NCI-H1048 (cell line): ENCODE data around the gene ELF1.
"Not testable (repeated sequence)": the region's sequence is repeated elsewhere in the genome, so short reads cannot be mapped to it uniquely, and the experiment has no call there.

Source experiments
- DNase-seq: peaks from one replicate; lab custom pipeline; 2025; lab: John Stamatoyannopoulos, UW

Gene ELF1

DNA sequence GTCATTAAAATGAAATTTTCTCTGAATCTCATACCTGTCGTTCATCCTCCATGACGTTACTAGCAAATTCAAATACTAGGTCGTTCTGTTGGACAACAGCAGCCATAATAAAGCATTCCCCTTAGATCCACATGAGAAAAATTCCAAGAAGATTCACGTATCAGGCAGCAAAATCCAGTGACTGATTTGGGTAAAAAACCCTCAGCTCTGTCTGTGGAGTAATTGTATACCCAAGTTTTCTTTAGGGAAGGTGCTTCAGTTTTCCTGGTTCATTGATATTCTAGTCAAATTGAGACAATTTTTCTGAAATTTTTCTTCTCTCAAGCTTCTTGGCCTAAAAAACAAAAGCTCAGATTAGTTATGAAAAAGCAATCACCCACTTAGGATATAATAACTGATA is 37.2 kb downstream of the ELF1 start:
- no peak for DNase-seq

GRCh38 chr13:40981361-40981760 is 37.8 kb downstream of the ELF1 start:
- DNase-seq, result no peak

DNA sequence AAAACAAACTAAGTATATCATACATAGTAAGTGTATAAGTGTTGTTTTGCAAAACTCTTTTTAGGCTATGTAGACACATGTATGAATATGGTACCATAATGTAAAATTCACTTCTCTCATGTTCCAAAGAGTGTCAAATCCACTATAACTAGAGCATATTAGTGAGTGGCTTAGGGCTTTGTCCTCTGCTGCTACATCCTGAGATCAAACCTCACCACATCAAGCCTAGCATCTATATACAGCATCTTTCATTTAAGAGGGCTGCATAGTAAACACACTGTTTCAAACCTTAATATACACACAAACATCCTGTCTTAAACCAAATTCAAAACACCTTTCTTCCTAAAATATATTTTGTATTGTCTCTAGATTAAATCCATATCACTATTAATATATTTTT is 38.7 kb downstream of the ELF1 start:
- DNase-seq, result no peak

GRCh38 chr13:40979232-40979631 is 39.9 kb downstream of the ELF1 start:
- DNase-seq, result no peak

DNA sequence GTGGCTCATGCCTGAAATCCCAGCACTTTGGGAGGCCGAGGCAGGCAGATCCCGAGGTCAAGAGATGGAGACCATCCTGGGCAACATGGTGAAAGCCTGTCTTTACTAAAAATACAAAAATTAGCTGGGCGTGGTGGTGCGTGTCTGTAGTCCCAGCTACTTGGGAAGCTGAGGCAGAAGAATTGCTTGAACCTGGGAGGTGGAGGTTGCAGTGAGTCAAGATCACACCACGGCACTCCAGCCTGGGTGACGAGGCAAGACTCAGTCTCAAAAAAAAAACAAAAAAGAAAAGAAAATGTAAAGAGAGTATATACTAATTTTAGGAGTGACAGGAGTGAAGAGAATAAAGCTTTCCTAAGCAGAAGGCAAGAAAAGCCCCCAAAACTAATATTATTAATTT is 41.0 kb downstream of the ELF1 start:
- not testable (repeated sequence) for DNase-seq

GRCh38 chr13:40975441-40975840 is 43.7 kb downstream of the ELF1 start:
- DNase-seq, result no peak

- DNase-seq, result no peak
Observed at GRCh38 chr13:40974460-40975407, 44.4 kb downstream of the ELF1 start.

GRCh38 chr13:40973409-40973808 is 45.7 kb downstream of the ELF1 start:
- DNase-seq, result no peak

- DNase-seq, result no peak
Observed at GRCh38 chr13:40971321-40971720, 47.8 kb downstream of the ELF1 start.

DNA sequence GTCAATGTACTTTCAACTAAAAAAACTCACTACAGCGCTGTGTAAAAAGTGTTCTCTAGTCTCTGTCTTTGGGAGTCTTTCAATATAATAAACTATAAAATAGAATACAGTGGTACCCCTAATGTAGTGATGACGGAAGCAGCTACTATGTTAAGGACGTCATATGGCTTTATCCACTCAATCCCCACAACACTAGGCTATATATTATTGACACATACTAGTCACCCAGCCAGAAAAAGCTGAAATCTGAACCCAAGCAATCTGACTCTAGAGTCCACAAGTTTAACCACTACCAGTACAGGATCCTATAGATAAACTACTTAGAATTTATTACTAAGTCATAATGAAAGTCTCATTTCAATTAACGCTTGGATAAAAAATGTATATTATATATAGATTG is 48.3 kb downstream of the ELF1 start:
- DNase-seq, result no peak

DNA sequence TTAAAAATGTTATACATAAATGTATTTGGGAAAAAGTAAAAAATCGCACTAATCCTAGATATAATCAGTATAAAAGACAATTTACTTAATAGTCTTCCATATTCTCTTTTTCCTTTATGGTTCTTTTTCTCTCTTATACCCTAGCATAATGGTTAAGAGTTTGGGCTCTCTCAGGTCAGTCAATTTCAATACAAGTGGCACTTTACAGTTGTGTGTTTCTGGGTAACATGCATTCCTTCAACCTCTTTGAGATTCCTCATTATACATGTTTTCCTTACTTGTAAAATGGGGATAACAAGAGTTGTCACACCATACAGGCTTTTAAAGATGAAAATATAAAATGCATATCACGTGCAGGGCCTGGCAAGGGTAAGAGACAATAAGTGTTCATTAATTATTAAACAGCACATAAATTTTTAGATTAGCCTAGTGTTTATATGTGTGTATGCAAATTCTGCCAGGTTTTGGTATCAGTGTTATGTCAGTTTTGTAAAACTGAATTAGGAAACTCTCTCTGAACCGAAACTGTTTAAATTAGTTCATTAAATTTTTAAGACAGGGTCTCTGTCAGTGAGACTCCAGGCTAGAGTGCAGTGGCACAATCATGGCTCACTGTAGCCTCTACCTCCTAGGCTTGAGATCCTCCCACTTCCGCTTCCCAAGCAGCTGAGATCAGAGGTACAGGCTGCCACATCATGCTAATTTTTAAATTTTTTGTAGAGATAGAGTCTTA is 49.8 kb downstream of the ELF1 start:
- no peak for DNase-seq

DNA sequence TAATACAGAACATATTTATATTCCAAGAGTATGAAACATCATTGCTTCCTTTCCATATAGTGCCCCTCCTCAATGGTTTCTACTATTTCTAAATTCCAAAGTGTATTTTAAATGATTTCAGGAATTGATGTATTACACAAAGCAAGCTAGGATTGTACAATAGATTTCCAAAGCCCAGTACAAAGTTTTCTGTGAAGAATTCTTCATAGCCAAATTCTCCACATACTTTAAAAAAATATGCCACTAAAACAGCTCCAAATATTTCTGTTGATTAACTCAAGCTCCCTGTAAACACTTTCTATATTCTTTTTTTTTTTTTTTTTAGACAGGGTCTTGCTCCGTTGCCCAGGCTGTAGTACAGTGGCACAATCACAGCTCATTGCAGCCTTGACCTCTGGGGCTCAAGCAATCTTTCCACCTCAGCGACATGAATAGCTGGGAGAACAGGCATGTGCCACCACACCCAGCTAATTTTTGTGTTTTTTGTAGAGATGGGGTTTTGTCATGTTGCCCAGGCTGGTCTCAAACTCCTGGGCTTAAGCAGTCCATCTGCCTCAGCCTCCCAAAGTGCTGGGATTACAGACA is 50.6 kb downstream of the ELF1 start:
- no peak for DNase-seq

DNA sequence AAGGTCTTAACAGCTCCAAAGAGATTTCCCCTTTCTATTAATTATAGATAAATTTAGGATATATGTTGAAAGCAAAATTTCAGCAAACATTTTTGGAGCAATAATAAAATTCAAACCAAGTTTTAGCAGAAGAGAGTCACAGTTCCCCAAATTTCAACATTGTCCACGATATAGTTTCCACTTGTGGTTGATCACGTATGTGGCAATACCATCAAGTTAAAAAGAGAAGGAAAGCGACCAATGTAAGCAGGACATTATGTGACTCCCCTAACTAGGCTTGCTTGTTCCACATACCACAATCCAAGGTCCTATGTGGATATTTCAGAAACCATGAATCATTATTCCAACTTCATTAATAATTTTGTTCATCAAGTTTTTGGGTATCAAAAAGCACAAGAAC is 52.8 kb downstream of the ELF1 start:
- DNase-seq, result no peak

- DNase-seq, result no peak
Observed at GRCh38 chr13:40963927-40964326, 55.2 kb downstream of the ELF1 start.

- DNase-seq, result no peak
Observed at GRCh38 chr13:40961826-40962225, 57.3 kb downstream of the ELF1 start.

DNA sequence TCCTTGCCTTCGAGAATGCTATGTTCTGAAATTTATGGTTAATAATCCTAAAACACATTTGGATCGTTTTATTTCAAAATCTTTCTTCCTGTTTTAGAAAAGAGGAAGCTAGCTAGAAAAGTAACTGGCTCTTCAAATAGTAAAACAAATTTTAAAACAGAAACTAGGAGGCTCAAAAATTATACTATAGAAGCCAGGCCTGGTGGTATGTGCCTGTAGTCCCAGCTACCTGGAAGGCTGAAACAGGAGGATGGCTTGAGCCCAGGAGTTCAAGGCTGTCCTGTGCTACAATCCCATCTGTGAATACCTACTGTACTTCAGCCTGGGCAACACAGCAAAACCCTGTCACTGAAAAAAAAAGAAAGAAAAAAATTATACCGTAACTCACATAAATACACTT is 57.9 kb downstream of the ELF1 start:
- DNase-seq, result no peak

- DNase-seq, result no peak
Observed at GRCh38 chr13:40960716-40961115, 58.4 kb downstream of the ELF1 start.

GRCh38 chr13:40958655-40959054 is 60.5 kb downstream of the ELF1 start:
- no peak for DNase-seq

DNA sequence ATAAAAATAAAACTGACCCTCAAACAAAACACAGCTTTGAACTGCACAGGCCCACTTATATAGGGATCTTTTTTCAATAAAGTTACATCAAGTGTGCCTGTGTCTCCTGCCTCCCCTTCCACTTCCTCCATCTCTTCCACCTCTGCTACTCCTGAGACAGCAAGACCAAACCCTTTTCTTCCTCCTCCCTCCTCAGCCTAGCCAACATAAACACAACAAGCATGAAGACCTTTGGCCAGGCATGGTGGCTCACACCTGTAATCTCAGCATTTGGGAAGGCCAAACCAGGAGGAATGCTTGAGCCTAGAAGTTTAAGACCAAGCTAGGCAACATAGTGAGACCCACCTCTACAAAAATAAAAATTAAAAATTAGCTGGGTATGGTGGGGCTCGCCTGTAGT is 72.6 kb downstream of the ELF1 start:
- DNase-seq, result no peak

- no peak for DNase-seq
Observed at GRCh38 chr13:40943073-40943472, 76.0 kb downstream of the ELF1 start.

GRCh38 chr13:40941581-40941980 is 77.5 kb downstream of the ELF1 start:
- DNase-seq, result no peak

- no peak for DNase-seq
Observed at GRCh38 chr13:40940841-40941240, 78.3 kb downstream of the ELF1 start.
